Liver (tissue), 5 donors: ENCODE results near the gene SMARCA1. TPM values are rescaled to one million over a fixed set of nuclear protein-coding genes. Genes with fewer than 3 reads are reported as not detected.

ENCODE experiments used
- polyA plus RNA-seq, 2 donors: library from polyadenylated mRNA; stranded (reverse) in 1 of 2; unstranded in 1 of 2; fragments of 200-250 nt in 1 of 2; fragments of >200 nt in 1 of 2; fragmentation: Nextera tagmentation in 1 of 2; extraction: Ambion mirVana in 1 of 2; gene quantifications; one replicate each; pipeline versions ENCODE4 v1.2.1 to v1.2.3, GENCODE V29; 2013 to 2015
- small RNA-seq: library from RNA; depleted of rRNA; stranded (forward); fragments of <200 nt; gene quantifications from one replicate; pipeline ENCODE3, GENCODE V24; 2014
- total RNA-seq, 2 donors: library from RNA; depleted of rRNA; stranded (reverse); fragments of >200 nt; gene quantifications; one replicate each; pipeline ENCODE4 v1.2.3, GENCODE V29; 2014
- donor health status: healthy.
- donor health status: healthy.
- donor health status: healthy.

The SMARCA1 gene
- total and polyA plus RNA-seq, 4 donors = 14.7 to 44.2 (median 23.9) TPM

Small RNA genes lying within 50 kb of the gene (small RNA-seq; reads per million reads assigned to genes)
- gene RF01169 (not detected), gene RNA5SP513 (0.11 reads per million), gene RPS26P56 (not detected)

Other genes starting within 250 kb of the SMARCA1 start
- gene OCRL, start 16.8 kb upstream of the SMARCA1 start, total RNA-seq = 10 to 100 TPM in 1 of 2 donors, 1 to 10 TPM in 1; 6.4 to 13.1 TPM
- 1 to 10 TPM; 3.1 to 5.0 TPM for gene OCRL, start 16.8 kb upstream of the SMARCA1 start, polyA plus RNA-seq
- under 1 TPM in 1 of 2 donors, not detected in 1; 0.19 TPM for gene APLN, start 131.5 kb upstream of the SMARCA1 start, total RNA-seq
- under 1 TPM in 1 of 2 donors, not detected in 1; 0.33 TPM for gene APLN, start 131.5 kb upstream of the SMARCA1 start, polyA plus RNA-seq
- gene XPNPEP2, start 215.5 kb upstream of the SMARCA1 start, total RNA-seq = 1 to 10 TPM in 1 of 2 donors, under 1 TPM in 1; 0.19 to 2.1 TPM
- 10 to 100 TPM in 1 of 2 donors, 1 to 10 TPM in 1; 7.7 to 23.0 TPM for gene XPNPEP2, start 215.5 kb upstream of the SMARCA1 start, polyA plus RNA-seq